D721Med (cell line): ENCODE data around the gene SUMO1.
"Not testable (repeated sequence)": the region's sequence is repeated elsewhere in the genome, so short reads cannot be mapped to it uniquely, and the experiment has no call there.

Source experiments
- DNase-seq: peaks from one replicate; pipeline ENCODE4 v3.0.0; 2011; ENCODE audit warnings: low spot score; ENCODE audit not compliant: insufficient read length
- FAIRE-seq: peaks from 2 replicates; lab custom pipeline; 2011; peaks lifted over from hg19 to GRCh38; lab: Jason Lieb, UNC
- CTCF ChIP-seq: IDR thresholded peaks from 2 replicates; pipeline ENCODE4 v1.5.1; 2012; ENCODE audit warnings: mild to moderate bottlenecking, control low read depth; ENCODE audit not compliant: insufficient read depth; ENCODE audit errors: missing control alignments

SUMO1 gene

GRCh38 chr2:202267495-202267894 lies 29.1 kb upstream of the SUMO1 start:
- TF ChIP-seq CTCF: no peak
- DNase-seq (no peak), FAIRE-seq (no peak)

GRCh38 chr2:202265467-202266277 lies 27.3 kb upstream of the SUMO1 start, which contains the start of gene NOP58:
NOP58 (plus strand) TSS chr2:202265763; CDS start chr2:202265942, 179 bp downstream.
- FAIRE-seq (no peak), DNase-seq (peak; percentile 66)
- no peak for TF ChIP-seq CTCF

GRCh38 chr2:202261531-202261930 lies 23.1 kb upstream of the SUMO1 start:
- FAIRE-seq (no peak), DNase-seq (no peak)
- TF ChIP-seq CTCF: no peak

GRCh38 chr2:202251494-202251893 lies 13.1 kb upstream of the SUMO1 start:
- no peak for DNase-seq
- no peak for TF ChIP-seq CTCF
- no peak for FAIRE-seq

GRCh38 chr2:202249521-202250253 lies 11.3 kb upstream of the SUMO1 start:
- DNase-seq: no peak
- no peak for TF ChIP-seq CTCF
- no peak for FAIRE-seq

GRCh38 chr2:202247710-202248109 lies 9.3 kb upstream of the SUMO1 start:
- FAIRE-seq, DNase-seq: not testable (repeated sequence)

- FAIRE-seq: no peak
- TF ChIP-seq CTCF: no peak
- DNase-seq: no peak
Observed at GRCh38 chr2:202237787-202238233, 587 bp downstream of the SUMO1 start.
